Measurements from ENCODE around the gene RNPEP. TPM values are rescaled to one million over a fixed set of nuclear protein-coding genes. Genes with fewer than 3 reads are reported as not detected.

RNPEP gene
- polyA plus RNA-seq, 1 experiment = 89.0 TPM

- POLR2A ChIA-PET = no interaction called here
- no peak overlapping the region for H3K4me3 ChIP-seq (ENCODE audit: low read depth, low read length)
- no peaks in the 10 kb centered on the region for H3K9me3 ChIP-seq (ENCODE audit: control insufficient read depth, insufficient read depth, low read length)
- no peak for DNase-seq (ENCODE audit: low read depth, low spot score)
- peak overlapping the region; percentile 99 for H3K27ac ChIP-seq (ENCODE audit: low read depth, low read length)
- TF ChIP-seq CTCF (IDR thresholded peaks at IDR 0.05; ENCODE audit: low read depth, low read length) = peak; percentile 9; the same call in 1 of the 2 replicates
- CTCF ChIA-PET = no interaction called here
- no peaks in the 10 kb centered on the region for H3K27me3 ChIP-seq (ENCODE audit: control insufficient read depth, insufficient read depth, low read length)
These were observed 34.8 kb upstream of the RNPEP start for GRCh38 chr1:201947697-201948008.

GRCh38 chr1:201949491-201949890 lies 33.0 kb upstream of the RNPEP start:
- no peak overlapping the region for H3K27ac ChIP-seq (ENCODE audit: low read depth, low read length)
- TF ChIP-seq CTCF (IDR thresholded peaks at IDR 0.05; ENCODE audit: low read depth, low read length) = no peak
- CTCF ChIA-PET = interaction anchor here (1.3 to 3.4 kb wide), 2 partner anchors 23 to 54 kb away, joined by 4 to 22 read pairs; no protein-coding TSS in a partner anchor
- no peak for DNase-seq (ENCODE audit: low read depth, low spot score)
- H3K9me3 ChIP-seq (ENCODE audit: control insufficient read depth, insufficient read depth, low read length) = no peaks in the 10 kb centered on the region
- H3K27me3 ChIP-seq (ENCODE audit: control insufficient read depth, insufficient read depth, low read length) = no peaks in the 10 kb centered on the region
- no peak overlapping the region for H3K4me3 ChIP-seq (ENCODE audit: low read depth, low read length)
- POLR2A ChIA-PET = interaction anchor here (0.6 kb wide), 1 partner anchor 58 kb away, joined by 3 read pairs; no protein-coding TSS in a partner anchor

GRCh38 chr1:201954263-201955008 lies 28.0 kb upstream of the RNPEP start:
- Histone ChIP-seq H3K4me3 (ENCODE audit: low read depth, low read length) (peak overlapping the region; percentile 98), H3K27me3 (ENCODE audit: control insufficient read depth, insufficient read depth, low read length) (no peaks in the 10 kb centered on the region), H3K27ac (ENCODE audit: low read depth, low read length) (peak overlapping the region; percentile 80), H3K9me3 (ENCODE audit: control insufficient read depth, insufficient read depth, low read length) (no peaks in the 10 kb centered on the region; the same call in 1 of the 2 replicates)
- no peak for DNase-seq (ENCODE audit: low read depth, low spot score)
- ChIA-PET POLR2A (interaction anchor here (0.6 to 2.5 kb wide), 10 partner anchors 8 to 441 kb away, joined by 3 to 14 read pairs (median 4); partner anchors contain the start of gene LMOD1), CTCF (interaction anchor here (0.7 to 2.4 kb wide), 4 partner anchors 9 to 76 kb away, joined by 3 to 19 read pairs (median 4); no protein-coding TSS in a partner anchor)
- no peak for TF ChIP-seq CTCF (IDR thresholded peaks at IDR 0.05; ENCODE audit: low read depth, low read length)

- Histone ChIP-seq H3K27me3 (ENCODE audit: control insufficient read depth, insufficient read depth, low read length) (no peaks in the 10 kb centered on the region), H3K9me3 (ENCODE audit: control insufficient read depth, insufficient read depth, low read length) (no peaks in the 10 kb centered on the region; the same call in 1 of the 2 replicates), H3K27ac (ENCODE audit: low read depth, low read length) (peak within 1 kb of the TSS; percentile 80), H3K4me3 (ENCODE audit: low read depth, low read length) (peak within 1 kb of the TSS; percentile 98)
- DNase-seq (ENCODE audit: low read depth, low spot score) = peak; percentile 96
- ChIA-PET CTCF (interaction anchor here (0.7 to 2.4 kb wide), 4 partner anchors 10 to 77 kb away, joined by 3 to 19 read pairs (median 4); no protein-coding TSS in a partner anchor), POLR2A (interaction anchor here (0.5 to 2.5 kb wide), 8 partner anchors 9 to 737 kb away, joined by 3 to 14 read pairs (median 4); partner anchors contain the start of gene LMOD1)
- no peak for TF ChIP-seq CTCF (IDR thresholded peaks at IDR 0.05; ENCODE audit: low read depth, low read length)
These were observed 27.3 kb upstream of the RNPEP start, which contains the start of gene TIMM17A for GRCh38 chr1:201955009-201955728. Gene TIMM17A, plus strand, starts transcription at chr1:201955503. Its CDS starts 24 bp downstream, at chr1:201955527.

Measured in AG04450 (cell line).